ENCODE results near the gene RNU7-1. TPM values are rescaled to one million over a fixed set of nuclear protein-coding genes. Genes with fewer than 3 reads are reported as not detected.

The RNU7-1 gene
- total RNA-seq, 4 donors from 2014 or later = not detected

GRCh38 chr12:6960593-6961277, 17.1 kb downstream of the RNU7-1 start:
- Histone ChIP-seq H3K4me1 (peaks cover 23 to 57% (median 38%) of the 10 kb centered on the region in 4 donors), H3K27ac (peak overlapping the region; percentile 89 to 95 (median 94)), H3K27me3 (no peaks in the 10 kb centered on the region), H3K4me3 (peak overlapping the region in 2 of 4 donors; percentile 54 to 62), H3K9me3 (no peaks in the 10 kb centered on the region), H3K36me3 (peaks cover 0 to under 1% (median 0%) of the 10 kb centered on the region in 4 donors)
- TF ChIP-seq CTCF (IDR thresholded peaks at IDR 0.05) = peak in 1 of 5 experiments; percentile 35
- no peak for TF ChIP-seq EP300 (IDR thresholded peaks at IDR 0.05; ENCODE audit: low read depth)
- TF ChIP-seq POLR2A (IDR thresholded peaks at IDR 0.05) = no peak
- TF ChIP-seq POLR2AphosphoS5 (IDR thresholded peaks at IDR 0.05) = no peak
- in situ Hi-C loops (cut with MboI; ENCODE audit: low pct_ligation_motif_present in 1 of 4, low pct_unique_long_range_greater_than_20kb in 1 of 4, low sequenced_read_pairs in 3 of 4) = no loop called here
- intact Hi-C loops (cut with DNase I; ENCODE audit: low total_unique reads) = loop anchor here (10.0 kb wide), 1 partner anchor 144 kb away; the partner anchor contains the start of gene C1RL
- 35 to 74% methylated on average over 2 to 12 of the region's 13 CpGs for WGBS, 2 donors (ENCODE audit: low coverage in 1 of 2)
- peak; percentile 58 for DNase-seq

GRCh38 chr12:6961278-6961694, 17.7 kb downstream of the RNU7-1 start:
- TF ChIP-seq POLR2AphosphoS5 (IDR thresholded peaks at IDR 0.05) = peak in 2 of 3 donors; percentile 7 to 22
- TF ChIP-seq EP300 (IDR thresholded peaks at IDR 0.05; ENCODE audit: low read depth) = no peak
- peak overlapping the region in 3 of 4 donors; percentile 8 to 62 (median 54) for H3K4me3 ChIP-seq
- peak overlapping the region; percentile 89 to 95 (median 94) for H3K27ac ChIP-seq
- H3K9me3 ChIP-seq = no peaks in the 10 kb centered on the region
- WGBS, 2 donors (ENCODE audit: low coverage in 1 of 2) = 19% methylated on average over 24 of the region's 24 CpGs; no CpG with 5 or more reads in 1 of the 2 donors
- DNase-seq = peak; percentile 83
- H3K27me3 ChIP-seq = no peaks in the 10 kb centered on the region
- intact Hi-C loops (cut with DNase I; ENCODE audit: low total_unique reads) = loop anchor here (10.0 kb wide), 1 partner anchor 144 kb away; the partner anchor contains the start of gene C1RL
- peaks cover 23 to 62% (median 41%) of the 10 kb centered on the region in 4 donors for H3K4me1 ChIP-seq
- in situ Hi-C loops (cut with MboI; ENCODE audit: low pct_ligation_motif_present in 1 of 4, low pct_unique_long_range_greater_than_20kb in 1 of 4, low sequenced_read_pairs in 3 of 4) = no loop called here
- peaks cover 0 to 6% (median 0%) of the 10 kb centered on the region in 4 donors for H3K36me3 ChIP-seq

GRCh38 chr12:6961695-6962284, 18.2 kb downstream of the RNU7-1 start:
- intact Hi-C loops (cut with DNase I; ENCODE audit: low total_unique reads) (loop anchor here (10.0 kb wide), 1 partner anchor 143 kb away; the partner anchor contains the start of gene C1RL), in situ Hi-C loops (cut with MboI; ENCODE audit: low pct_ligation_motif_present in 1 of 4, low pct_unique_long_range_greater_than_20kb in 1 of 4, low sequenced_read_pairs in 3 of 4) (no loop called here)
- peaks cover 0 to 11% (median 2%) of the 10 kb centered on the region in 4 donors for H3K36me3 ChIP-seq
- DNase-seq = peak; percentile 85
- peak overlapping the region in 3 of 4 donors; percentile 8 to 62 (median 54) for H3K4me3 ChIP-seq
- H3K4me1 ChIP-seq = peaks cover 23 to 65% (median 41%) of the 10 kb centered on the region in 4 donors
- no peaks in the 10 kb centered on the region for H3K9me3 ChIP-seq
- WGBS, 2 donors (ENCODE audit: low coverage in 1 of 2) = 0 to 5% methylated on average over 2 to 15 of the region's 16 CpGs
- no peaks in the 10 kb centered on the region for H3K27me3 ChIP-seq
- TF ChIP-seq CTCF (IDR thresholded peaks at IDR 0.05) (peak; percentile 33 to 76 (median 46)), POLR2A (IDR thresholded peaks at IDR 0.05) (peak; percentile 48), EP300 (IDR thresholded peaks at IDR 0.05; ENCODE audit: low read depth) (no peak), POLR2AphosphoS5 (IDR thresholded peaks at IDR 0.05) (peak in 2 of 3 donors; percentile 28 to 82)
- H3K27ac ChIP-seq = peak overlapping the region; percentile 89 to 95 (median 94)

GRCh38 chr12:6962285-6963015, 18.8 kb downstream of the RNU7-1 start:
- in situ Hi-C loops (cut with MboI; ENCODE audit: low pct_ligation_motif_present in 1 of 4, low pct_unique_long_range_greater_than_20kb in 1 of 4, low sequenced_read_pairs in 3 of 4) (no loop called here), intact Hi-C loops (cut with DNase I; ENCODE audit: low total_unique reads) (loop anchor here (10.0 kb wide), 1 partner anchor 142 kb away; the partner anchor contains the start of gene C1RL)
- Histone ChIP-seq H3K36me3 (peaks cover 0 to 16% (median 5%) of the 10 kb centered on the region in 4 donors), H3K4me3 (peak overlapping the region in 3 of 4 donors; percentile 50 to 62 (median 54)), H3K9me3 (no peaks in the 10 kb centered on the region), H3K4me1 (peaks cover 23 to 68% (median 41%) of the 10 kb centered on the region in 4 donors), H3K27ac (peak overlapping the region; percentile 89 to 95 (median 94)), H3K27me3 (no peaks in the 10 kb centered on the region)
- TF ChIP-seq POLR2A (IDR thresholded peaks at IDR 0.05) (peak; percentile 82), EP300 (IDR thresholded peaks at IDR 0.05; ENCODE audit: low read depth) (peak; percentile 39), POLR2AphosphoS5 (IDR thresholded peaks at IDR 0.05) (peak; percentile 73 to 97 (median 96)), CTCF (IDR thresholded peaks at IDR 0.05) (no peak)
- 45% methylated on average over 20 of the region's 25 CpGs; no CpG with 5 or more reads in 1 of the 2 donors for WGBS, 2 donors (ENCODE audit: low coverage in 1 of 2)
- peak; percentile 89 for DNase-seq

Measured in transverse colon (tissue), 4 donors.